CD4-positive, alpha-beta T cell treated with Interleukin-17A for 4 hours (primary cell): ENCODE data around the gene CHD2.

Experiments used
- DNase-seq: peaks from one replicate; pipeline ENCODE4 v3.0.0-alpha.2; 2020; ENCODE audit warnings: mixed read lengths

CHD2 gene

DNA sequence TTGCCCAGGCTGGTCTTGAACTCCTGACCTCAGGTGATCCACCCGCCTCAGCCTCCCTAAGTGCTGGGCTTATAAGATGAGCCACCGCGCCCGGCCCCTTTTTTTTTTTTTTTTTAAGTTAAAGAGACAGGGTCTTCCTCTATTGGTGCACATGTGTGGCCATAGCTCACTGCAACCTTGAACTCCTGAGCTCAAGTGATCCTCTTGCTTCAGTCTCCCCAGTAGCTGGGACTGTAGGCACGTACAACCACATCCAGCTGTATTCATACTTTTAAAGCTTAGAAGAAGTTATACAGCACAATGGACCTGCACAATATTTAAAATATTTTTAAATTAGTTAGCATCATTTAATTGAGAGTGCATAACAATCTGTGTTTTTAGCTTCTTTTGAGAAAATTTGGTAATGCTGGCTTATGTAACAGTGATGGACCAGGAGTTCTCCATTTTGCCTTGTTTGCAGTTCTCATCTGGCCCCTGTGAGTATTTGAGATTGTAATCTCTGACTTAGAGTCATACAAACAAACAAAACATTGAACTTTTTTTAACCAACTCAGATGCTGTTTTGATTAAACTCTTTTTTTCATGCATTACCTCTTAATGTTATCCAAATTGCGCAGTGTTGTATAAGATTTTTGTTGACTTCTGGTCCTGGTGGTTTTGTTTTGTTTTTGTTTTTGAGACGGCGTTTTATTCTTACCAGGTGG, 33.0 kb downstream of the CHD2 start:
- no peak for DNase-seq

DNA sequence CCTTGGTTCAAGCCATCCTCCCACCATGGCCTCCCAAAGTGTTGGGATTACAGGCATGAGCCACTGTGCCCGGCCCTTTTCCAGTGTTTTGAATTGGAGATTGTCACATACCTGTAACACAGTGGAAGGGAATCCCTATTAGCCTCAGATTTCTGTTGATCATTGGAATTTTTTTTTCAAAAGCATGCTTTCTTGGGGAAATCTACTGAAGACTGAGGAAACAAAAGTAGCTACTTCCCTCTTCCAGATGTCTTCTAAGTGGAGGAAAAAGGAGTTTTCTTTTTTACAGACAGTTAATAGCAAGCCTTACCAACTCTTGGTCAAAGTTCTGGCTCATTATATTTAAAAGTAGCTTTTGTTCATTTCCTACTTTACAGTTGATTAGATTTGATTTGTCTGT, 33.7 kb downstream of the CHD2 start:
- no peak for DNase-seq

GRCh38 chr15:92934716-92935115, 34.6 kb downstream of the CHD2 start:
- no peak for DNase-seq

- DNase-seq: no peak
Observed at GRCh38 chr15:92936138-92936537, 36.0 kb downstream of the CHD2 start.

DNA sequence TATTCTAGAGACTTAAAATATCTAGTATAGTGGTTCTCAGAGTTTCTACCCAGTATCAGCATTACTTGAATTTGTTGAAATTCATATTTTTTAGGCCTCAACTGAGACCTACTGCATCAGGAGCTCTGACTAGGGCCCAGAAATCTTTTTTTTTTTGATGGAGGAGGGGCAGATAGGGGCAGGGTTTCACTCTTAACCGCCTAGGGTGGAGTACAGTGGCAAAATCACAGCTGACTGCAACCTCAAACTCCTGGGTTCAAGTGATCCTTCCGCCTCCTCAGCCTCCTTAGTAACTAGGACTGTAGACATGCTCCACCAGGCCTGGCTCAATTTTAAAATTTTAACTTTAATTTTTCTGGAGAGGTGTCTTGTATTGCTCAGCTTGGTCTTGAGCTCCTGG, 36.6 kb downstream of the CHD2 start:
- no peak for DNase-seq

- no peak for DNase-seq
Observed at GRCh38 chr15:92937901-92938300, 37.8 kb downstream of the CHD2 start.

- DNase-seq: no peak
Observed at GRCh38 chr15:92938387-92938786, 38.3 kb downstream of the CHD2 start.

GRCh38 chr15:92941668-92942067, 41.5 kb downstream of the CHD2 start:
- DNase-seq: no peak

DNA sequence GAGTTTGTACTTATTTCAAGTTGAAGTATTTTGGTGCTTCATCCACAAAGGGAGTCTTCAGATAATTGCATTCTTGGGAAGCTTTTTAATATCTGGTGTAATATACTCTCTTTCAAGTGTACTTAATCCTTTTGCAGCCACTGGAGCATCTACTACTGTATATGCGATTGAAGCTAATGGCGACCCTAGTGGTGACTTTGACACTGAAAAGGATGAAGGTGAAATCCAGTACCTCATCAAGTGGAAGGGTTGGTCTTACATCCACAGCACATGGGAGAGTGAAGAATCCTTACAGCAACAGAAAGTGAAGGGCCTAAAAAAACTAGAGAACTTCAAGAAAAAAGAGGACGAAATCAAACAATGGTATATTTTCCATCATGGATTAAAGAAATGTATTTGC, 42.6 kb downstream of the CHD2 start:
- no peak for DNase-seq

DNA sequence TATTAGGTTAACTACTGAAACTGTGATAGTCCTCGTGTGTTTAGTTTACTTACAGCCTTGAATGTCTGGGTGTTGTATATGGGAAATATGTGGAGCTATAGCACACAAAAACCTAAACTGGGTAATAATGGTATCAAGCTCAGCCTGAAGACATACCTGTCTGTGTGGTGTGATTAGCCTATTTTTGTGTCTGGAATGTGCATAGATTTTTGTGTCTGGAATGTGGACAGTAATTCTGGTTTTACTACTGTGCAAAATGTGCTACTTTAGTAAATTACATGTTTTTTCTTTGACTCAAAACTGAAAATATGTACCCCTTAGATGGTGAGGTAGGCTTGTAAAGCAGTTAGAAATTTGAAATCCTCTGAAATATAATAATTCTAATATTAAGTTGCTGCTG, 43.5 kb downstream of the CHD2 start:
- DNase-seq: no peak

- no peak for DNase-seq
Observed at GRCh38 chr15:92944946-92945521, 44.9 kb downstream of the CHD2 start.

- no peak for DNase-seq
Observed at GRCh38 chr15:92947071-92947730, 47.1 kb downstream of the CHD2 start.

- no peak for DNase-seq
Observed at GRCh38 chr15:92949604-92950249, 49.6 kb downstream of the CHD2 start.

- no peak for DNase-seq
Observed at GRCh38 chr15:92951800-92952457, 51.8 kb downstream of the CHD2 start.

GRCh38 chr15:92952458-92952850, 52.3 kb downstream of the CHD2 start:
- DNase-seq: no peak

DNA sequence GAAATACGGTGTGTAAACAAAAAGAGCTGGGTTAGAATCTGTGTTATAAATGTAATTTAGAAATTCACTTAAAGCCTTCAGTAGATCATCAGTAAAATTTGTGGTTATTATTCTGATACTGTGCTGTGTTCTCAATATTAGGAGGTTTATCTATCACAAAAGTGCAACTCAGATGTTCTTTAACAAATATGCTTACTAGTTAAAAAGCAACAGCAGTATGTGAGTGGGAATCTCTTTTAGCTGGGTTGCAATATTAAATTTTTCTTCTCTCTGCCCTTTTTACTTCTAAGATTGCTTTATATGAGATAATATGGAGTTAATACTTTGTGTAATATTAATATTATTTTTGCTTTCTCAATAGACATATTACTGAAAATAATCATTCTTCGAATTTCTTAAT, 53.4 kb downstream of the CHD2 start:
- no peak for DNase-seq

DNA sequence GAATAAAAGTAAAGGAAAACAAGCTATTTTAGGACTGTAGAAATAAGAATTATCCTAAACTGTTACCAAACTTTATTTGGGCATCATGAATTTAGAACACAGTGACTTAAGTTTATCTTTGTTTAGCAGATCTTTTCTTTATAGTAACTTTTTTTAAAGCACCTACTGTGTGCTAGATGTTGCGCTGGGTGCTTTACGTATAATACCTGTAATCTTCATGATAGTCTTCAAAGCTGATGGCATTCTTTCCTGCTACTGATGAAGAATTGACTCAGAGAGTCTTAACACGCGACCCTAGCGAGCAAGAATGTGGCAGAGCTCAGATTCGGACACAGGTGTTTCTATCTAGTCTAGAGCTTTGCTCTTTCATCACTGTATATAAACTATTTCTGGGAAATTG, 53.9 kb downstream of the CHD2 start:
- no peak for DNase-seq

- DNase-seq: no peak
Observed at GRCh38 chr15:92954578-92954977, 54.5 kb downstream of the CHD2 start.

DNA sequence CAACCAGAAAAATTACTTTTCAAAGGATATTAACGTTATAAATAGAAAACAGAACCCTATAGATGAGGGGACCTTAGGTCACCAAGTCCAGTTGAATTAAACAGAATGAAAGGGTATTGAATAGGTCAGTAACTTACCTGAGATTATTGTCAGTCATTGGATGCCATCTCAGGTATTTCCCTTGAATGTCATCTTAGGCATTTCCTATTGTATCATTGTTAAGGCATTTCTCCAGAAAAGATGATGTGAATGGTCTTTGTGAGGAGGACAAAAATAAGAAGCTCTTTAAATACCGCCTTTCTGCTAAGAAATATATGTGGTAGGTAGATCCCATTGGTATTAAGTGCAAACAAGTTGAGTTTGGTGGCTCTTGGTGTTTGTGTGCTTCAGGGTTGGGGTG, 55.6 kb downstream of the CHD2 start:
- DNase-seq: no peak

- peak; percentile 52 for DNase-seq
Observed at GRCh38 chr15:92958105-92958504, 58.0 kb downstream of the CHD2 start.

GRCh38 chr15:92959219-92959618, 59.1 kb downstream of the CHD2 start:
- DNase-seq: no peak

DNA sequence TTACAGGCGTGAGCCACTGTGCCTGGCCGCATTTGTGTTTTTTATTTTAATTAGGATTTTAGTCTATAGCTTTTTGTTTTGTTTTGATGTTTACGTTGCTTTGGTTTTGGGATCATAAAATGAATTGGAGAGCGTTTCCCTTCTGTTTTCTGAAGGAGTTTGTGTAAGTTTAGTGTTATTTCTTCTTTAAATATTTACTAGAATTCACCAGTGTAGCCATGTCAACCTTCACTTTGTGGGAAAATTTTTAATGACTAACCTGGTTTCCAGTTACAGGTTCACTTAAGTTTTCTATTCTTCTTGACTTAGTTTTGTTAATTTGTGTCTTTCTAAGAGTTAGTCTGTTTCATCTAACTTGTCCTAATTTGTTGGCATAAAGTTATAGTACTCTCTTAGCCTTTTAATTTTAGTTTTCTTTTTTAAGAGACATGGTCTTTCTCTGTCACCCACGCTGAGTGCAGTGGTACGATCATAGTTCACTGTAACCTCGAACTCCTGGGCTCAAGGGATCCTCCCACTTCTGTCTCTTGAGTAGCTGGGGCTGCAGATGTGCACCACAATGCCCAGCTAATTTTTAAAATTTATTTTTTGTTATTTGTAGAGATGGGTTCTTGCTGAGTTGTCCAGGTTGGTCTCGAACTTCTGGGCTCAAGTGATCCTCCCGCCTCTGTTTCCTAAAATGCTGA, 61.0 kb downstream of the CHD2 start:
- DNase-seq: no peak

DNA sequence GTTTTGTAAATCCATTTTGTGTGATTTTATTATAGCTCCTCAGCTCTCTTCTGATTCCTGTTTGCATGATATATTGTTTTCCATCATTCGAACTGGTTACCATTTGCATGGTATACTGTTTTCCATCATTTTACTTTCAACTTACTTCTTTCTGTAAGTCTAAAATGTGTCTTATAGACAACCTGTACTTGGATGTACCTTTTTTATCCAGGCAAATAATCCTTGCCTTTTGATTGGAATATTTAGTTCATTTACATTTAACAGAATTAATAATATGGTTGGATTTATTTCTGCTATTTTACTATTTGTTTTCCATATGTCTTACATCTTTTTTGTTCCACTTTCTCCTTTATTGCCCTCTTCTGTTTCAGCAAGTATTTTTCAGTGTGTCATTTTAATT, 62.8 kb downstream of the CHD2 start:
- DNase-seq: no peak
